ENCODE data around the gene TAF9.

TAF9 gene

DNA sequence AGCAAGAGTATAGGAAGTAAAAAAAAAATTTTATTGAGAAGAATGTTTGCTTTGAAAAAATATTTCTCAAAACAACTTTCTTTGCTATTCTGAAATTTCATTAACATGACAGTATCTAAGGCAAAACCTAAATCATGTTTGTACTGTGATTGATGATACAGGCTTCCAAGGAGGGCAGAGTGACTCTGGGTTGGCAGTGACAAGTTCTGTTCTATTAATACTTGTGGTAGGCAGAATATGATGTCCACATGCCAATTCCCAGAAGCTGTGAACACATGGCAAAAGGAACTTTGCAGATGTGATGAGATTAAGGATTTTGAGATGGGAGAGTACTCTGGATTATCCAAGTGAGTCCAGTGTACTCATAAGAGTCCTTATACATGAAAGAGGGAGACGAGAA, 53.3 kb downstream of the TAF9 start:
- DNase-seq (ENCODE audit: low spot score) = no peak
- TF ChIP-seq, protein P1, sequence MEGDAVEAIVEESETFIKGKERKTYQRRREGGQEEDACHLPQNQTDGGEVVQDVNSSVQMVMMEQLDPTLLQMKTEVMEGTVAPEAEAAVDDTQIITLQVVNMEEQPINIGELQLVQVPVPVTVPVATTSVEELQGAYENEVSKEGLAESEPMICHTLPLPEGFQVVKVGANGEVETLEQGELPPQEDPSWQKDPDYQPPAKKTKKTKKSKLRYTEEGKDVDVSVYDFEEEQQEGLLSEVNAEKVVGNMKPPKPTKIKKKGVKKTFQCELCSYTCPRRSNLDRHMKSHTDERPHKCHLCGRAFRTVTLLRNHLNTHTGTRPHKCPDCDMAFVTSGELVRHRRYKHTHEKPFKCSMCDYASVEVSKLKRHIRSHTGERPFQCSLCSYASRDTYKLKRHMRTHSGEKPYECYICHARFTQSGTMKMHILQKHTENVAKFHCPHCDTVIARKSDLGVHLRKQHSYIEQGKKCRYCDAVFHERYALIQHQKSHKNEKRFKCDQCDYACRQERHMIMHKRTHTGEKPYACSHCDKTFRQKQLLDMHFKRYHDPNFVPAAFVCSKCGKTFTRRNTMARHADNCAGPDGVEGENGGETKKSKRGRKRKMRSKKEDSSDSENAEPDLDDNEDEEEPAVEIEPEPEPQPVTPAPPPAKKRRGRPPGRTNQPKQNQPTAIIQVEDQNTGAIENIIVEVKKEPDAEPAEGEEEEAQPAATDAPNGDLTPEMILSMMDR (IDR thresholded peaks at IDR 0.05) = no peak

More for the DNA sequence above, 53.3 kb downstream of the TAF9 start:
- Histone ChIP-seq H3K27ac (no peak overlapping the region), H3K4me3 (no peak overlapping the region)

Data from coronary artery (tissue), 2 donors.